ENCODE data around the gene SGMS1.

- TF ChIP-seq POLR2A (IDR thresholded peaks at IDR 0.05) (no peak), CTCF (IDR thresholded peaks at IDR 0.05) (no peak)
These were observed 344.3 kb downstream of the SGMS1 start for GRCh38 chr10:50279489-50279888.

All from testis (tissue), 2 donors.